Cerebellar cortex (tissue), 1 donor: ENCODE results near the gene RPL13.
A peak's percentile ranks its signal among the peaks of the same experiment; 100 is the strongest.

Source experiments
- DNase-seq: peaks from one replicate; pipeline ENCODE4 v3.0.0-alpha.2; 2015; ENCODE audit warnings: low spot score

RPL13 gene

DNA sequence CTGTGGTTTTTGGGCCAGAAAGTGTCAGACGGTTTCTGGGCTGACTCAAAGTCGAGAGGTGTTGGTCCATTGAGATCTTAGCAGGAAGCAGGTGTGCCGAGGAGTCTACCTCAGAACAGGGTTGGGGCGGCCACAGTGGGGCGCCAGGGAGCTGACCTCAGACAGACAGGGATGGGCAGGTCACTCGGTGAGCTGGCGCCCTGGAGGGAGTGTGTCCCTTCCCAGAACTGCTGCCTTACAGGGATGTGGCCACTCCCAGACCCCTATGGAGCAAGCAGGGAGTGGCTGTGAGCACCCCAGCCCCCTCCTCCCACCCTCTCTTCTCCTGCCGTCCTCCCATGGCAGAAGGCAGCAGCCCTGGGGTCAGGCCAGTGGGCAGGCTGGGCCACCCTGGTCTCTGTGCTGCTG lies 39.0 kb downstream of the RPL13 start:
- DNase-seq, result peak; percentile 50

DNA sequence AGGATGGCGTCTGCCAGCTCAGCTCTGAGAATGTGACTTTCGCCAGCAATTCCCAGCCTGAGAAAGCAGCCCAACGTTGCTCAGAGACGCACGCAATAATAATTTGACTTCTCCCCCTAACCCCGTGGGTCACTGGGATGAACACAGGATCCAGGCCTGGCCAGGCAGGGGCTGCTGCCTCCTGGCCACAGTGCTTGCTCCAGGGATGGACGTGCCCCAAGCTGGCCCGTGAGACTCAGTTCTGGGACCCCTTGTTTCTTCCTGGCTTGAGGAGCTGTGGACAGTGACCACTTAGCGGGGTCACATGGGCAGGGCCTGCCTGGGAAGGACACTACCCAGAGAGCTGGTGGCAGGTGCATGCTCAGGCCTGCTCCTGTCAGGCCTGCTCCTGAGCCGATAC lies 39.4 kb downstream of the RPL13 start:
- DNase-seq, result no peak

DNA sequence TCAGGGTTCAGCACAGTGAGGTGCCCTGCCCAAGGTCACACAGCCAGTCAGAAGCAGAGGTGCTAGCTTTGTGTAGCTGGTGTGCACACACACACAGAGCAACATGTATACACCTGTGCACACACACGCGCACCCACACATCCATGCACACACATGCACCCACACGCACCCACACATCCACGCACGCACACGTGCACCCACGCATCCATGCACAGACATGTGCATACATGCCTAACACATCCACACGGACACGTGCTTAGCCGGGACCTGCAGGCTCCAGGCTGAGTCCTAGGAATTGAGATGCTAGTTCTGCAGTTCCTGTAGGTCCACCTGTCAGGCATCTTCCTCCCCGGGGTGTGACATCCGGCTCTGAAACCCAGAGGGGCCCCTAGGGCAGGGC lies 39.9 kb downstream of the RPL13 start:
- DNase-seq, result no peak

DNA sequence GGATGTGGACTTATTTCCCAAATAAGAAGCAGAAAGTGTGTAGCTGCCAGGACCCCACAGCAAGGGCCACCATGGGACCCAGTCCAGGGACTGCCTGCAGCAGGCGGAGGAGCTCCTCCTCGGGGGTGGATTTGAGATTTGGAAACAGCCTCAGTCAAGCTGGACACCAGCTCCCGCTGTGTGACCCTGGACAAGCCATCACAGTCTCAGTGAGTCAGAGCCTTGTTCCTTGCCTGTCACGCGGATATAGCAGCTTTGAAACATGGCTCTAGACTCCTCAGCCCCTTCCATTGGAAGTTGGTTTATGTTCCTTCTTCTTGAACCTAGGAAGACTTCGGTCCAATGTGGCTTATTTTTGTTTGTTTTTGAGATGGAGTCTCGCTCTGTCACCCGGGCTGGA lies 40.5 kb downstream of the RPL13 start:
- no peak for DNase-seq

DNA sequence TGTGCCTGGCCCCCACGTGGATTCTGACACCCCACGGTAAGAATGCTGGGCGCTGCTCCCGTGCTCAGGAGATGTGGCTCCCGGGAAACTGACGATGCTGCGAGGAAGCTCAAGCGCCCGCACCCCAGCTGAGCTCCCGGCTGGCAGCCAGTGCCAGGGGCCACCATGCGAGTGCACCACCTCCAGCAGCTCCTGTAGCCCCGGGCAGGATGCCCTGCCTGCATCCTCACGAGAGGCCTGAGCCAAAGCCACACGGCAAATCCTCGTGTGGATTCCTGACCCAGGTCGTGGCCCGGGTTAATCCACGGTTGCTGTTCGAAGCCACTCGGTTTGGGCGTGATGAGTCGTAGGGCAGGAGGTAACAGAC lies 41.4 kb downstream of the RPL13 start:
- no peak for DNase-seq

DNA sequence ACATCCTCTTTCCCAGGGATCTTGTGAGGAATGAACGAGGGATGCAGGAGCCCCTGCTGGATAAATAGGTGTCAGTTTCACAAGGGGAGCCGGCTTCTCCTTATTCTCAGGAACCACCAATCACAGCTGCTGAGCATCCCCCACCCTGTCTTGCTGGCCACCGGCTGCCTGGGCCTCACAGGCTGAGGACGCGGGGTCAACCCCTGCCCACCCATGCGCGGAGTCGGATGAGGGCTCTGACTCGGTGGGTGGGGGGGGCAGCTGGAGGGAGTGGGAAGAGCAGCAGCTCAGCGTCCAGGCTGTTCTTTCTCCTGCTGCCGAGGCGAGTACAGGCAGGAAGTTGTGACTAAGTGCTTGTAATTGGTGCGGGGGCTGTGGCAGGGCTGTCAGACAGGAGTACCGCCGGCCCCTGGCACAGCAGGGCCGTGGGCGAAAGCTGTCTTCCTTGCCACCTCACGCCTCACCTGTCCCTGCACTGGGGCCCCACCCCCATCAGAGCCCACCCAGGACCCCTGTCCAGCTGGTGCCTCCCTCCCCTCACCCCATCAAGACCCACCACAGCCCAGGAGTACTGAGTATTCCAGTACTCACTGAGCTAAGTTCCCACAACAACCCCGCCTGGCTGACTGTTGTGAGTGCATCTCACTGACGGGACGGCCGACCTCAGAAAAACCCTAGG lies 41.9 kb downstream of the RPL13 start:
- no peak for DNase-seq

DNA sequence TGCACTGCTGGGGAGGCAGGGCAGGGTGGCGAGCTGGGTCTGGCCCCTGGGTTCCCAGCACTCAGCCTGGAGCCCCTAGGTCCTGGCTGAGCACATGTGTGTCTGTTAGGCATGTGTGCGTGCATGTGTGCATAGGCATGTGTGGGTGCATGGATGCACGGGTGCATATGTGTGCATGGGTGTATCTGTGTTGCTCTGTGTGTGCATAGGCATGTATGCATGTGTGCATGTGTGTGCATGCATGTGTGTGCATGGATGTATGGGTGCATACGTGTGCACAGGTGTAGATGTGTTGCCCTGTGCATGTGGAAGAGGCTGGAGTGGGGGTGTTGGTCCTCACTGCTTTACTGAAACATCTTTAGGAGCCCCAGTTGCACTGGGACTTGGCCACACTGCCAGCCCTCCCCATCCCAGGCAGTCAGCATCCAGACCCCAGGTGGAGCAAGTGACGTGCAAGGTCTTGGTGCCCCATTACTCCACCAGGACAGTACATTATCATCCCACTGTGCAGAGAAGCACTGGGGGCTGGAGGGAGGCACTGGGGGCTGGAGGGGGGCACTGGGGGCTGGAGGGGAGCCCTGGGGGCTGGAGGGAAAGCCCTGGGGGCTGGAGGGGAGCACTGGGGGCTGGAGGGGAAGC lies 42.6 kb downstream of the RPL13 start:
- no peak for DNase-seq

DNA sequence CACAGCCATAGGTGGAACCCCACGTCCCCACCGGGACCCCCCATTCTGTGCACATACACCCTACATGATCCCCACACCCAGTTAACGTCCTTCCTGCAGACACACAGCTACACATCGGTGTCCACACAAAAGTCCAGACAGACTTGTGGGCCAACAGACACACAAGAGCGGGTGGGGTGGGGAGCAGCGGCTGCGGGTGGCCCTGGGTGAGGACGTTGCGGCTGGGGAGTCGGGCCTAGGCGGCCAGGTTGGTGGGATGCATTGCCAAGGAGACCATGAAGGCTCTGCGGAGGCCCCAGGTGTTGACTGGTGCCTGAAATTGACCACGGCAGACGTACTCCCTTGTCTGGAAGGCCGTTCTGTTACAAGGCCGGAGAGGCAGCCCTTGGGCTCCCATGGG lies 44.3 kb downstream of the RPL13 start:
- DNase-seq, result no peak

DNA sequence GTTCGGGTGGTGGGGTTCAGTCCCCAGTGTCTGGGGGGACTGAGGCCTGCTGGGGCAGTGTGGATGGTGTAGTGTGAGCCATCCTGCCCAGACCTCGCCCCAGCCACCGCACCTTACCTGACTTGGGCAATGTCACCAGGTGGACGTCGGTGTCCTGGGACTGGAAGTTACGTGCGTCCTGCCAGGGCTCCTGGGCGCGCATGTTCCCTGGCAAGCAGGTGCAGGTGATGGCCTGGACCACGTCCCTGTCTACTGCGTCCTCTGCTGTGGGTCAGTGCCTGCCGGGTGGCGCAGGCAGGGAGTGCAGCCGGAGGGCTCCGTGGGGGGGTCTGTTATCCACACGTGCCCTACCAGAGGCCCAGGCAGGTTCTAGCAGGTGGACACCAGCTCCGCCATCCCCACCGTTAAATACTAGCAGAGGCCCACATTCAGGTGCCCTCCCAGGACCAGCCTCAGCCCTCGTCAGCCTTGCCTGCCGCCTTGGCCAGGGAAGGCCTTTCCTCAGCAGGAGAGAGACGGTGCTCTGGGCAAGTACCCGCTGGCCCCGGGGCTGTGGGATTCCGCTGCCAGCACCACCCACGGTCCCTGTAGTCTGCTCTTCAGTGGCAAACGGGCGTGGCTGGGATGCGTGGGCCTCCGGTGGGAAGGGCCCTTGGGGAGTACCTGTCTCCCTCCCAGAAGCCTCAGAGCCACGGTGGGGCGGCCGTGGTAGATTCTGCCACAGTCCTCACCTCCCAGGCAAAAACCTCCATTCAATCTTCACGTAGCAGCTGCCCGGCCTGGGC lies 44.9 kb downstream of the RPL13 start:
- DNase-seq, result no peak

DNA sequence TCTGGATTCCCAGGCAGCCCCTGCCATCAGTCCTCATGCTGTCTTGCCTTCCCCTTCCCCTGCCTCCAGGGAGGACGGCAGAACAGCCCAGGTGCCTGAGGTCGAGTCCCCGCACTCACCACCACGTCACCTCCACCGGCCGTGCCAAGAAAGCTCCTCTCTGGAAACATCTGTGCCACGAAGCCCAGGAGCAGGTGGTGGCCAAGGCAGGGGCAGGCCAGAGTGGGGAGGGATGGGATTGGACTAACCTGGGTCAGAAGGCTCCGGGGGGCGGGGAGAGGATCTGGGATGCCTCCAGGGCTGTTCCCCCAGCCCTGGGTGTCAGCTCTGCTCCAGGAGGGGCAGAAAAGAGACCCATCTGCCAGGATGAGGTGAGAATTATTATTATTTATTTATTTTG lies 45.5 kb downstream of the RPL13 start:
- no peak for DNase-seq

DNA sequence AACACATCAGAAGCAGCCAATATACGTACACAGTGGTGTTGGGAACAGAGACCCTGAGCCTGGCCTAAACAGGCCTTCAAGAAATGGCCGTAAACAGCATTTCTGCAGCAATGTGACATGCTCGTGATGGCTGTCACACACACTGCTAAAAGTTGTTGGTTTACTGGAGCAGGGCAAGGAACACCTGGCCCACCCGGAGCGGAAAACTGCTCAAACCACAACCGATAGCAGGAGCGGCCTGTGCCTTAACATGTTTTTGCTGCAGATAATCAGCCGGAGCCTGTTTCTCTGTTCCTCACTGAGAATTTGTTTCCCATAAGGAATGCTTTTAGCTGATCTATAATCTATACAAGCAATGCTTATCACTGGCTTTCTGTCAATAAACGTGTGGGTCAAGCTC lies 47.0 kb downstream of the RPL13 start:
- no peak for DNase-seq

DNA sequence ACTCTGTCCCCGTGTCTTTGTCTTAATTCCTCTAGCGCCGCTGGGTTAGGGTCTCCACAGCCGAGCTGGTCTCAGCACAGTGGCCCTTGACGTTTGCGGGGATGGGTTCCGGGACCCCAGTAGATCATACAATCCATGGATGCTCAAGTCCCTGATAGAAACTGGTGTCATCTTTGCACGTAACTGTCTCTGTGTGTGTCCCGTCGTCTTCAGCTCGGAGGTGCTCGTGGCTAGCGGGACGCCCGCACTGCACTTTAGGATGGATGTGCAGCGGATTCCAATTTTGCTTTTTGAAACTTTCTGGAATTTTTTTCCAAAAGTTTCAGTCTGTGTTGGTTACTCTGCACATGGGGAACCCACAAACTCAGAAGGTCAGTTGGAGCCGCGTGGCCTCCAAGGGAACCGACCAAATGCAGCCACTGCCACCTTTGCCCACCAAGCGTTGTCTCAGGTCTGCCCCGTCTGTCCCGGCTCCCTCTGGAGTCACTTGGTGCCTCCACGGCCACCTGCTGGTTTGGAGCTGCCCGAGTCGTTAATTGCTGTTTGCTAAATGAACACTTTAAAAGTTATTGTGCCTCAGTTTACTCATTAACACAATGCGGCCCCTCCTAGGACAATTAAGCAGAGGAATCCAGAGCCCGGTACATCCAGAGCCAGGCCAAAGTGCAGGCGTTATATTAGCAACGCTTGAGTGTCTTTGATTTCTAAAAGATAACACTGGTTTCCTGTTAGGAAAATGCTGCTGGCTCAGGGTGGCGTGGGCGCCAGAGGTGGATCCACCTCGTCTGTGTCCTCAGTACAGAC lies 47.7 kb downstream of the RPL13 start:
- no peak for DNase-seq

DNA sequence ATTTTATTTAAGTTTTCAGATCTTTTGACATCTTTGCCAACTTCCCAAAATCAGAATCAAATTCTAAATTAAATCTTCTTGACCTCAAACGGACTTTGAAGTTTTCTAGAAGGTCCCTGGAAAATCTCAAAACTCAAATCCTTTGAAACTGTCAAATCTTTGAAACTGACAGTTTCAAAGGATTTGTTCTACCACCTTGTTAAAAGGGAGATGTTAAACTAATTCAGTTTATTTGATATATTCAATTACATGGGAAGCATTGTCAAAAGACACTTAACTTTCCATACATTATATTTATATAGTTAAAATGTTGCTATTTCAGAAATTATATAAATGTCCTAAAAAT lies 49.6 kb downstream of the RPL13 start:
- DNase-seq, result no peak

DNA sequence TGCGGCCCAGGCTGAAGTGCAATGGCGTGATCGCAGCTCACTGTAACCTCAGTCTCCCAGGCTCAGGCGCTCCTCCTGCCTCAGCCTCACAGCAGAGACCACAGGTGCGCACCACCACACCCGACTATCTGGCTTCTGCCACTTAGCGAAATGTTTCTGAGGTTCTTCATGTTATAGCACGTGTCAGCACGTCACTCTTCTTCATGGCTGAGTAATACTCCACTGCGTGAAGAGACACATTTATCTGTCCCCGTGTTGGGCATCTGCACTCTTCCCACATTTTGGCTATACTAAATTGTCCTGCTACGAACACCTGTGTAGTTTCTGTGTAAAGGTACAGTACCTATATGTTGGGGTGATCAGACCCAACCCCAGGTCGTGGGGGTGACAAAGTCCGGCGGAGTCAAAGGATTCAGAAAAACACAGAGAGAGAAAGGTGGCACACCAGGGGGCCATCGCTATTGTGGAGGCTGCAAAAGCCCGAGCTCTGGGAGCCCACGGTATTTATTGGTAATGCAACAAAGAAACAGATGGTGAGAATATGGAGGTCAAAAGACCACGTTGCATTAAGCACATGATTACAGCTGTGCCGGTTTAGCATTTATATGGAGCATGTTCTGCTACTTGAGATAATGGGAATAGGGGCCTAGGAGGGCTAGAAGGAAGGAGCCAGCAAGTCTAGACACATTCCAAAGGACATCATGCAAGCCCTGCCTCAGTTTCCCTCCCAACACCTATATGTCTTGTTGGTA lies 52.1 kb downstream of the RPL13 start:
- DNase-seq, result no peak

DNA sequence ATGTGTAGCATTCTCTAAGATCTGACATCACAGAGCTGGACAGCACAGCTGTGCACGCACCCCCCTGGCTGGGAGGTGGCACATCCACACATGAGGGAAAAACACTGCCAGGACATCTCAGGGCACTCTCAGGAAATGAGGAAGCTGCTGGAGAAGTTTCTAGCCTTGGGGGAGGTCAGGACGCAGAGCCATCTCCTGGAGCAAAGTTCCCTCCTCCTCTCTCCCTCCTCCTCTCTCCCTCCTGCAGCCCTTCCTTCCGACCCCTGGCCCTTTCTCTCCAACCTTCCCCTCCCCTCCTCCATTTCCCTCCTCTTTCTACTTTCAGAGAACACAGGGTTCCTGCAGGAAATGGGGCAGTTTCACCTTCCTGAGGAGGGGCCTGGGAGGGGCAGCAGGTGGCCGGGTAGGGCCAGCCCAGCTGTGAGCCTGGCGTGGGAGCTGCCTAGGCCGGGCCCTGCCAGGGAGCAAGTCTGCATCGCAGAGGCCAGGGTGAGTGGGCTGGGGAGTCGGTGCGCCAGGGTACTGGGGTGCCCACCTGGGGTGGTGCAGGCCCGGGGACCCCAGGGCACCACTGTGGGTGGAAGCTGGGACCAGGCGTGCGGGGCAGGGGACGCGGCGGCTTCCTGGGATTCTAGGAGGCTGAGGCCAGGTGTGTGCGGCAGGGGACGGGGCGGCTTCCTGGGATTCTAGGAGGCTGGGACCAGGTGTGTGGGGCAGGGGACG lies 52.9 kb downstream of the RPL13 start, which contains the start of gene DPEP1:
Gene DPEP1, plus strand, starts transcription at position 412 of the 723 bp plus-strand sequence. CDS start 16,769 bp downstream, outside the sequence.
- DNase-seq, result no peak

DNA sequence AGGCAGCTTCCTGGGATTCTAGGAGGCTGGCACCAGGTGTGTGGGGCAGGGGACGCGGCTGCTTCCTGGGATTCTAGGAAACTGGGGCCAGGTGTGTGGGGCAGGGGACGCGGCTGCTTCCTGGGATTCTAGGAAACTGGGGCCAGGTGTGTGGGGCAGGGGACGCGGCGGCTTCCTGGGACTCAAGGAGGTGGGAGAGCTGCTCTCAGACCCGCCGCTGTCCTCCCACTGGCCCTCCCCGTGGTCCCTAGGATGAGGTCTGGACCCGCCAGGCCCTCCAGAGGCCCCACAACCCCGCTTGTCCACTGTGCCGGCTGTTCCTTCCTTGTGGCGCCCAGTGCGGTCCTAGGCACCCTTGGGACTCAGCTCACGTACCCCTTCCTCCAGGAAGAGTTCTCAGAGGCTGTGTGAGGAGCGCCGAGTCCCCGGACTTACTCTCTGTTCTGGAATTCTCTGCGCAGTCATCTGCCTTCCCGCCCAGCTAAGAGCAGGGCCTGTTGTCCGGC lies 53.5 kb downstream of the RPL13 start:
- DNase-seq, result no peak
